Measurements from ENCODE around the gene SEC63. TPM values are rescaled to one million over a fixed set of nuclear protein-coding genes. Genes with fewer than 3 reads are reported as not detected.

Gene SEC63
- total RNA-seq, 1 experiment from 2014 or later = 51.3 TPM

GRCh38 chr6:107957909-107958688 lies at the start of gene SEC63 (continued):
- TF ChIP-seq POLR2AphosphoS5 (IDR thresholded peaks at IDR 0.05; ENCODE audit: low read depth, low read length) (peak; percentile 93), RAD21 (IDR thresholded peaks at IDR 0.05; ENCODE audit: low read depth) (no peak), CBX3 (IDR thresholded peaks at IDR 0.05; ENCODE audit: low read depth) (no peak; the same call in 1 of the 2 replicates), POLR2A (IDR thresholded peaks at IDR 0.05; ENCODE audit: borderline replicate concordance, extremely low read depth, insufficient read depth, insufficient read length) (peak; percentile 42), SP1 (IDR thresholded peaks at IDR 0.05; ENCODE audit: low read depth) (peak; percentile 47; the same call in 1 of the 2 replicates), EGR1 (IDR thresholded peaks at IDR 0.05; ENCODE audit: low read depth) (peak; percentile 66; the same call in 1 of the 2 replicates), FOSL1 (IDR thresholded peaks at IDR 0.05; ENCODE audit: low read depth) (no peak)

GRCh38 chr6:108005961-108006360 lies 48.0 kb upstream of the SEC63 start:
- Histone ChIP-seq H3K9ac (ENCODE audit: low read length) (no peak overlapping the region), H3K79me2 (ENCODE audit: insufficient read depth, low read length) (no peaks in the 10 kb centered on the region), H3K27me3 (ENCODE audit: insufficient read depth, low read length) (no peaks in the 10 kb centered on the region), H3K4me2 (ENCODE audit: low read length) (no peak overlapping the region), H3K36me3 (ENCODE audit: control insufficient read depth in 1 of 2, insufficient read depth in 2 of 2, low read length in 2 of 2) (no peaks in the 10 kb centered on the region), H2AFZ (ENCODE audit: low read depth, low read length, poor library complexity, severe bottlenecking) (no peak overlapping the region), H3K4me3 (replicated peaks in 1 of 2; ENCODE audit: low read depth in 1 of 2, low read length in 2 of 2) (no peak overlapping the region), H3K9me3 (ENCODE audit: control insufficient read depth in 1 of 2, insufficient read depth in 1 of 2, low read depth in 1 of 2, low read length in 2 of 2) (peaks cover 0 to 7% of the 10 kb centered on the region in 2 experiments; a peak in 1 of 4 replicates), H4K20me1 (ENCODE audit: insufficient read depth) (no peaks in the 10 kb centered on the region), H3K27ac (ENCODE audit: low read depth, low read length) (no peak overlapping the region), H3K4me1 (ENCODE audit: control insufficient read depth in 1 of 2, insufficient read depth in 2 of 2, low read length in 2 of 2) (peaks cover 7 to 13% of the 10 kb centered on the region in 2 experiments; a peak in 3 of 4 replicates), H3K9me2 (ENCODE audit: insufficient read depth) (no peaks in the 10 kb centered on the region)
- DNase-seq (ENCODE audit: low read depth, low spot score) = no peak
- ChIA-PET POLR2A (no interaction called here), RAD21 (ENCODE audit: low non-redundant PET in 1 of 2, low total read pairs in 2 of 2, uncharacterized antibody in 2 of 2, unreplicated experiment in 2 of 2) (interaction anchor here in 1 of 2 experiments (0.7 kb wide), 1 partner anchor 65 kb away, joined by 5 read pairs; no protein-coding TSS in a partner anchor), CTCF (interaction anchor here (0.6 kb wide), 1 partner anchor 59 kb away, joined by 5 read pairs; no protein-coding TSS in a partner anchor)
- no peak for ATAC-seq
- TF ChIP-seq YY1 (IDR thresholded peaks at IDR 0.05; ENCODE audit: extremely low read depth, insufficient replicate concordance, low read depth, low read length) = no peak
- no peak for TF ChIP-seq ATF3 (IDR thresholded peaks at IDR 0.05)
- no peak for TF ChIP-seq EZH2 (IDR thresholded peaks at IDR 0.05)
- TF ChIP-seq SP1 (IDR thresholded peaks at IDR 0.05; ENCODE audit: low read depth) = no peak
- BruUV-seq (replicated peaks) = no TSS peak
- intact Hi-C loops (cut with micrococcal nuclease) = no loop called here

Measured in HCT116 (cell line).